ENCODE results near the gene THADA.

Gene THADA

GRCh38 chr2:43226955-43227829 is 368.6 kb downstream of the THADA start (continued):
- TF ChIP-seq SP3 (tag by site-specific recombination; IDR thresholded peaks at IDR 0.05) = peak; percentile 70
- peak; percentile 39 for TF ChIP-seq EGR2 (tag by site-specific recombination; IDR thresholded peaks at IDR 0.05; ENCODE audit: low read depth)
- TF ChIP-seq ZNF366 (tag by site-specific recombination; conservative IDR thresholded peaks at IDR 0.05) = no peak
- TF ChIP-seq ZBTB44 (tag by site-specific recombination; IDR thresholded peaks at IDR 0.05) = no peak
- TF ChIP-seq ZSCAN5A (tag by site-specific recombination; IDR thresholded peaks at IDR 0.05) = 0 out of 2 replicates have a peak, but pooled peaks have one; percentile 11
- TF ChIP-seq ZFHX2 (tag by site-specific recombination; conservative IDR thresholded peaks at IDR 0.05) = peak; percentile 72
- TF ChIP-seq GLIS1 (tag by site-specific recombination; IDR thresholded peaks at IDR 0.05) = peak; percentile 53; the same call in 1 of the 2 replicates
- TF ChIP-seq ZNF514 (tag by site-specific recombination; IDR thresholded peaks at IDR 0.05) = no peak
- no peak for TF ChIP-seq PRDM1 (tag by site-specific recombination; IDR thresholded peaks at IDR 0.05)
- peak; percentile 47 for TF ChIP-seq KLF9 (tag by site-specific recombination; IDR thresholded peaks at IDR 0.05; ENCODE audit: low read depth)
- TF ChIP-seq ZNF596 (tag by site-specific recombination; IDR thresholded peaks at IDR 0.05) = no peak
- no peak for TF ChIP-seq ZNF558 (tag by site-specific recombination; IDR thresholded peaks at IDR 0.05)
- TF ChIP-seq, protein P1, sequence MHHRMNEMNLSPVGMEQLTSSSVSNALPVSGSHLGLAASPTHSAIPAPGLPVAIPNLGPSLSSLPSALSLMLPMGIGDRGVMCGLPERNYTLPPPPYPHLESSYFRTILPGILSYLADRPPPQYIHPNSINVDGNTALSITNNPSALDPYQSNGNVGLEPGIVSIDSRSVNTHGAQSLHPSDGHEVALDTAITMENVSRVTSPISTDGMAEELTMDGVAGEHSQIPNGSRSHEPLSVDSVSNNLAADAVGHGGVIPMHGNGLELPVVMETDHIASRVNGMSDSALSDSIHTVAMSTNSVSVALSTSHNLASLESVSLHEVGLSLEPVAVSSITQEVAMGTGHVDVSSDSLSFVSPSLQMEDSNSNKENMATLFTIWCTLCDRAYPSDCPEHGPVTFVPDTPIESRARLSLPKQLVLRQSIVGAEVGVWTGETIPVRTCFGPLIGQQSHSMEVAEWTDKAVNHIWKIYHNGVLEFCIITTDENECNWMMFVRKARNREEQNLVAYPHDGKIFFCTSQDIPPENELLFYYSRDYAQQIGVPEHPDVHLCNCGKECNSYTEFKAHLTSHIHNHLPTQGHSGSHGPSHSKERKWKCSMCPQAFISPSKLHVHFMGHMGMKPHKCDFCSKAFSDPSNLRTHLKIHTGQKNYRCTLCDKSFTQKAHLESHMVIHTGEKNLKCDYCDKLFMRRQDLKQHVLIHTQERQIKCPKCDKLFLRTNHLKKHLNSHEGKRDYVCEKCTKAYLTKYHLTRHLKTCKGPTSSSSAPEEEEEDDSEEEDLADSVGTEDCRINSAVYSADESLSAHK (tag by site-specific recombination; IDR thresholded peaks at IDR 0.05) = no peak
- TF ChIP-seq IKZF3 (tag by site-specific recombination; IDR thresholded peaks at IDR 0.05) = no peak
- TF ChIP-seq ZFP69B (tag by site-specific recombination; IDR thresholded peaks at IDR 0.05) = peak; percentile 22; the same call in 1 of the 2 replicates
- TF ChIP-seq SP7 (tag by site-specific recombination; IDR thresholded peaks at IDR 0.05) = peak; percentile 53
- no peak for TF ChIP-seq ZFP3 (tag by site-specific recombination; IDR thresholded peaks at IDR 0.05; ENCODE audit: low read depth)
- 0 out of 2 replicates have a peak, but pooled peaks have one; percentile 3 for TF ChIP-seq GLIS2 (tag by site-specific recombination; IDR thresholded peaks at IDR 0.05)
- TF ChIP-seq ZNF843 (tag by site-specific recombination; IDR thresholded peaks at IDR 0.05) = no peak
- TF ChIP-seq ZNF324 (tag by site-specific recombination; IDR thresholded peaks at IDR 0.05) = no peak
- TF ChIP-seq YY2 (tag by site-specific recombination; IDR thresholded peaks at IDR 0.05) = 0 out of 2 replicates have a peak, but pooled peaks have one; percentile 25
- no peak for TF ChIP-seq ELK4 (IDR thresholded peaks at IDR 0.05; ENCODE audit: borderline replicate concordance, low read depth, low read length)
- no peak for TF ChIP-seq ZNF175 (tag by site-specific recombination; IDR thresholded peaks at IDR 0.05)
- no peak for TF ChIP-seq MZF1 (tag by site-specific recombination; IDR thresholded peaks at IDR 0.05; ENCODE audit: borderline replicate concordance)
- TF ChIP-seq ZNF114 (tag by site-specific recombination; IDR thresholded peaks at IDR 0.05) = no peak
- no peak for TF ChIP-seq ZNF121 (tag by site-specific recombination; IDR thresholded peaks at IDR 0.05)
- TF ChIP-seq GFI1B (tag by site-specific recombination; IDR thresholded peaks at IDR 0.05) = no peak
- no peak for TF ChIP-seq ZNF48 (tag by site-specific recombination; IDR thresholded peaks at IDR 0.05)
- TF ChIP-seq ZNF274 (IDR thresholded peaks at IDR 0.05; ENCODE audit: low read length) = no peak
- TF ChIP-seq ZNF274 (tag by site-specific recombination; IDR thresholded peaks at IDR 0.05; ENCODE audit: borderline replicate concordance) = no peak
- TF ChIP-seq, protein P2, sequence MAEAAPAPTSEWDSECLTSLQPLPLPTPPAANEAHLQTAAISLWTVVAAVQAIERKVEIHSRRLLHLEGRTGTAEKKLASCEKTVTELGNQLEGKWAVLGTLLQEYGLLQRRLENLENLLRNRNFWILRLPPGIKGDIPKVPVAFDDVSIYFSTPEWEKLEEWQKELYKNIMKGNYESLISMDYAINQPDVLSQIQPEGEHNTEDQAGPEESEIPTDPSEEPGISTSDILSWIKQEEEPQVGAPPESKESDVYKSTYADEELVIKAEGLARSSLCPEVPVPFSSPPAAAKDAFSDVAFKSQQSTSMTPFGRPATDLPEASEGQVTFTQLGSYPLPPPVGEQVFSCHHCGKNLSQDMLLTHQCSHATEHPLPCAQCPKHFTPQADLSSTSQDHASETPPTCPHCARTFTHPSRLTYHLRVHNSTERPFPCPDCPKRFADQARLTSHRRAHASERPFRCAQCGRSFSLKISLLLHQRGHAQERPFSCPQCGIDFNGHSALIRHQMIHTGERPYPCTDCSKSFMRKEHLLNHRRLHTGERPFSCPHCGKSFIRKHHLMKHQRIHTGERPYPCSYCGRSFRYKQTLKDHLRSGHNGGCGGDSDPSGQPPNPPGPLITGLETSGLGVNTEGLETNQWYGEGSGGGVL (tag by site-specific recombination; IDR thresholded peaks at IDR 0.05) = peak; percentile 11; the same call in 1 of the 2 replicates
- TF ChIP-seq OVOL3 (tag by site-specific recombination; IDR thresholded peaks at IDR 0.05) = no peak
- TF ChIP-seq ZNF623 (tag by site-specific recombination; IDR thresholded peaks at IDR 0.05) = no peak

Data from HEK293 (cell line).